ENCODE measurements around the gene PYGO1. TPM values are rescaled to one million over a fixed set of nuclear protein-coding genes. Genes with fewer than 3 reads are reported as not detected.

Gene PYGO1
- total RNA-seq, 1 donor from 2014 or later: not detected

GRCh38 chr15:55552926-55553325 lies 35.2 kb downstream of the PYGO1 start:
- no peak for DNase-seq (ENCODE audit: low spot score)
- Mint-ChIP-seq H3K27ac (no peak overlapping the region), H3K4me3 (no peak overlapping the region), H3K36me3 (ENCODE audit: low read depth) (peaks cover 2% of the 10 kb centered on the region), H3K9me3 (peaks cover 26% of the 10 kb centered on the region), H3K27me3 (ENCODE audit: insufficient read depth) (peaks cover 6% of the 10 kb centered on the region), H3K4me1 (ENCODE audit: low read depth) (no peaks in the 10 kb centered on the region)
- intact Hi-C loops (cut with micrococcal nuclease): no loop called here

GRCh38 chr15:55552451-55552850 lies 35.7 kb downstream of the PYGO1 start:
- peaks cover 6% of the 10 kb centered on the region for H3K27me3 Mint-ChIP-seq (ENCODE audit: insufficient read depth)
- H3K4me1 Mint-ChIP-seq (ENCODE audit: low read depth): no peaks in the 10 kb centered on the region
- peaks cover 26% of the 10 kb centered on the region for H3K9me3 Mint-ChIP-seq
- H3K36me3 Mint-ChIP-seq (ENCODE audit: low read depth): peaks cover 2% of the 10 kb centered on the region
- no peak overlapping the region for H3K27ac Mint-ChIP-seq
- H3K4me3 Mint-ChIP-seq: no peak overlapping the region
- intact Hi-C loops (cut with micrococcal nuclease): no loop called here
- DNase-seq (ENCODE audit: low spot score): no peak

- no peak overlapping the region for H3K27ac Mint-ChIP-seq
- H3K4me1 Mint-ChIP-seq (ENCODE audit: low read depth): no peaks in the 10 kb centered on the region
- no peak for DNase-seq (ENCODE audit: low spot score)
- H3K4me3 Mint-ChIP-seq: no peak overlapping the region
- intact Hi-C loops (cut with micrococcal nuclease): no loop called here
- peaks cover 13% of the 10 kb centered on the region for H3K27me3 Mint-ChIP-seq (ENCODE audit: insufficient read depth)
- no peaks in the 10 kb centered on the region for H3K9me3 Mint-ChIP-seq
- H3K36me3 Mint-ChIP-seq (ENCODE audit: low read depth): no peaks in the 10 kb centered on the region
Measured at GRCh38 chr15:55549305-55549704, 38.8 kb downstream of the PYGO1 start.

GRCh38 chr15:55546718-55547117 lies 41.4 kb downstream of the PYGO1 start:
- DNase-seq (ENCODE audit: low spot score): no peak
- Mint-ChIP-seq H3K9me3 (no peaks in the 10 kb centered on the region), H3K4me1 (ENCODE audit: low read depth) (no peaks in the 10 kb centered on the region), H3K27me3 (ENCODE audit: insufficient read depth) (peaks cover 13% of the 10 kb centered on the region), H3K36me3 (ENCODE audit: low read depth) (no peaks in the 10 kb centered on the region), H3K4me3 (no peak overlapping the region), H3K27ac (no peak overlapping the region)
- intact Hi-C loops (cut with micrococcal nuclease): no loop called here

- no peak for DNase-seq (ENCODE audit: low spot score)
- Mint-ChIP-seq H3K9me3 (no peaks in the 10 kb centered on the region), H3K4me1 (ENCODE audit: low read depth) (no peaks in the 10 kb centered on the region), H3K27ac (no peak overlapping the region), H3K27me3 (ENCODE audit: insufficient read depth) (peaks cover 4% of the 10 kb centered on the region), H3K4me3 (no peak overlapping the region), H3K36me3 (ENCODE audit: low read depth) (no peaks in the 10 kb centered on the region)
- intact Hi-C loops (cut with micrococcal nuclease): no loop called here
Measured at GRCh38 chr15:55535436-55535835, 52.7 kb downstream of the PYGO1 start.

GRCh38 chr15:55532944-55533343 lies 55.2 kb downstream of the PYGO1 start:
- Mint-ChIP-seq H3K27ac (no peak overlapping the region), H3K9me3 (no peaks in the 10 kb centered on the region), H3K4me1 (ENCODE audit: low read depth) (no peaks in the 10 kb centered on the region), H3K36me3 (ENCODE audit: low read depth) (no peaks in the 10 kb centered on the region), H3K27me3 (ENCODE audit: insufficient read depth) (peaks cover 4% of the 10 kb centered on the region), H3K4me3 (no peak overlapping the region)
- intact Hi-C loops (cut with micrococcal nuclease): no loop called here
- DNase-seq (ENCODE audit: low spot score): no peak

- Mint-ChIP-seq H3K36me3 (ENCODE audit: low read depth) (no peaks in the 10 kb centered on the region), H3K4me3 (no peak overlapping the region), H3K27me3 (ENCODE audit: insufficient read depth) (peaks cover 4% of the 10 kb centered on the region), H3K9me3 (no peaks in the 10 kb centered on the region), H3K27ac (no peak overlapping the region), H3K4me1 (ENCODE audit: low read depth) (no peaks in the 10 kb centered on the region)
- DNase-seq (ENCODE audit: low spot score): no peak
- intact Hi-C loops (cut with micrococcal nuclease): no loop called here
Measured at GRCh38 chr15:55530861-55531313, 57.3 kb downstream of the PYGO1 start.

- Mint-ChIP-seq H3K27me3 (ENCODE audit: insufficient read depth) (peaks cover 4% of the 10 kb centered on the region), H3K36me3 (ENCODE audit: low read depth) (no peaks in the 10 kb centered on the region), H3K9me3 (no peaks in the 10 kb centered on the region), H3K4me3 (no peak overlapping the region), H3K4me1 (ENCODE audit: low read depth) (no peaks in the 10 kb centered on the region), H3K27ac (no peak overlapping the region)
- intact Hi-C loops (cut with micrococcal nuclease): loop anchor here (10.0 kb wide), 1 partner anchor 316 kb away; no protein-coding TSS in a partner anchor
- no peak for DNase-seq (ENCODE audit: low spot score)
Measured at GRCh38 chr15:55528812-55529211, 59.3 kb downstream of the PYGO1 start.

GRCh38 chr15:55527150-55527549 lies 61.0 kb downstream of the PYGO1 start:
- no peak for DNase-seq (ENCODE audit: low spot score)
- Mint-ChIP-seq H3K27ac (no peak overlapping the region), H3K27me3 (ENCODE audit: insufficient read depth) (peaks cover 6% of the 10 kb centered on the region), H3K4me1 (ENCODE audit: low read depth) (no peaks in the 10 kb centered on the region), H3K9me3 (no peaks in the 10 kb centered on the region), H3K36me3 (ENCODE audit: low read depth) (no peaks in the 10 kb centered on the region), H3K4me3 (no peak overlapping the region)
- intact Hi-C loops (cut with micrococcal nuclease): loop anchor here (10.0 kb wide), 1 partner anchor 318 kb away; no protein-coding TSS in a partner anchor

- peaks cover 6% of the 10 kb centered on the region for H3K27me3 Mint-ChIP-seq (ENCODE audit: insufficient read depth)
- no peak overlapping the region for H3K27ac Mint-ChIP-seq
- DNase-seq (ENCODE audit: low spot score): no peak
- H3K9me3 Mint-ChIP-seq: no peaks in the 10 kb centered on the region
- intact Hi-C loops (cut with micrococcal nuclease): loop anchor here (1.0 to 10.0 kb wide), 2 partner anchors 115 to 318 kb away; no protein-coding TSS in a partner anchor
- no peak overlapping the region for H3K4me3 Mint-ChIP-seq
- H3K4me1 Mint-ChIP-seq (ENCODE audit: low read depth): no peaks in the 10 kb centered on the region
- H3K36me3 Mint-ChIP-seq (ENCODE audit: low read depth): no peaks in the 10 kb centered on the region
Measured at GRCh38 chr15:55526559-55527036, 61.5 kb downstream of the PYGO1 start.

GRCh38 chr15:55522742-55523450 lies 65.2 kb downstream of the PYGO1 start:
- H3K36me3 Mint-ChIP-seq (ENCODE audit: low read depth): no peaks in the 10 kb centered on the region
- no peak for DNase-seq (ENCODE audit: low spot score)
- H3K9me3 Mint-ChIP-seq: no peaks in the 10 kb centered on the region
- peaks cover 7% of the 10 kb centered on the region for H3K27me3 Mint-ChIP-seq (ENCODE audit: insufficient read depth)
- intact Hi-C loops (cut with micrococcal nuclease): loop anchor here (10.0 kb wide), 1 partner anchor 322 kb away; no protein-coding TSS in a partner anchor
- no peaks in the 10 kb centered on the region for H3K4me1 Mint-ChIP-seq (ENCODE audit: low read depth)
- no peak overlapping the region for H3K27ac Mint-ChIP-seq
- no peak overlapping the region for H3K4me3 Mint-ChIP-seq

- Mint-ChIP-seq H3K4me1 (ENCODE audit: low read depth) (no peaks in the 10 kb centered on the region), H3K36me3 (ENCODE audit: low read depth) (no peaks in the 10 kb centered on the region), H3K27ac (no peak overlapping the region), H3K4me3 (no peak overlapping the region), H3K27me3 (ENCODE audit: insufficient read depth) (peaks cover 7% of the 10 kb centered on the region), H3K9me3 (no peaks in the 10 kb centered on the region)
- no peak for DNase-seq (ENCODE audit: low spot score)
- intact Hi-C loops (cut with micrococcal nuclease): no loop called here
Measured at GRCh38 chr15:55518641-55519040, 69.5 kb downstream of the PYGO1 start.

GRCh38 chr15:55518009-55518408 lies 70.1 kb downstream of the PYGO1 start:
- peaks cover 7% of the 10 kb centered on the region for H3K27me3 Mint-ChIP-seq (ENCODE audit: insufficient read depth)
- H3K4me3 Mint-ChIP-seq: no peak overlapping the region
- no peaks in the 10 kb centered on the region for H3K4me1 Mint-ChIP-seq (ENCODE audit: low read depth)
- H3K36me3 Mint-ChIP-seq (ENCODE audit: low read depth): no peaks in the 10 kb centered on the region
- H3K27ac Mint-ChIP-seq: no peak overlapping the region
- DNase-seq (ENCODE audit: low spot score): no peak
- no peaks in the 10 kb centered on the region for H3K9me3 Mint-ChIP-seq
- intact Hi-C loops (cut with micrococcal nuclease): no loop called here

All from activated T-helper 1 cell treated with anti-CD3 and anti-CD28 coated beads, Interleukin-12 subunit alpha, Interleukin-12 subunit beta, Interleukin-2, Interleukin-4 antibody, amounts not matched to agents 30 ng/mL and 10 ng/mL and 1 ng/mL, durations not matched to agents 14 hours and 24 hours and 36 hours (primary cell).